ENCODE data around the gene CYB561D1.

The CYB561D1 gene

GRCh38 chr1:109530457-109531087, 36.7 kb downstream of the CYB561D1 start:
- TF ChIP-seq CTCF (IDR thresholded peaks at IDR 0.05; ENCODE audit: low read depth, low read length): no peak
- no peak for DNase-seq (ENCODE audit: extremely low read depth, low read depth)

- DNase-seq (ENCODE audit: extremely low read depth, low read depth): no peak
- no peak for TF ChIP-seq CTCF (IDR thresholded peaks at IDR 0.05; ENCODE audit: low read depth, low read length)
Observed at GRCh38 chr1:109531380-109531779, 37.5 kb downstream of the CYB561D1 start.

GRCh38 chr1:109531826-109532364, 38.0 kb downstream of the CYB561D1 start:
- no peak for DNase-seq (ENCODE audit: extremely low read depth, low read depth)
- TF ChIP-seq CTCF (IDR thresholded peaks at IDR 0.05; ENCODE audit: low read depth, low read length): no peak

- TF ChIP-seq CTCF (IDR thresholded peaks at IDR 0.05; ENCODE audit: low read depth, low read length): peak; percentile 93
- peak; percentile 56 for DNase-seq (ENCODE audit: extremely low read depth, low read depth)
Observed at GRCh38 chr1:109532365-109533136, 38.7 kb downstream of the CYB561D1 start.

- DNase-seq (ENCODE audit: extremely low read depth, low read depth): no peak
- TF ChIP-seq CTCF (IDR thresholded peaks at IDR 0.05; ENCODE audit: low read depth, low read length): no peak
Observed at GRCh38 chr1:109534307-109534858, 40.5 kb downstream of the CYB561D1 start.

- DNase-seq (ENCODE audit: extremely low read depth, low read depth): no peak
- no peak for TF ChIP-seq CTCF (IDR thresholded peaks at IDR 0.05; ENCODE audit: low read depth, low read length)
Observed at GRCh38 chr1:109535481-109535880, 41.6 kb downstream of the CYB561D1 start.

GRCh38 chr1:109535971-109536491, 42.1 kb downstream of the CYB561D1 start:
- no peak for TF ChIP-seq CTCF (IDR thresholded peaks at IDR 0.05; ENCODE audit: low read depth, low read length)
- no peak for DNase-seq (ENCODE audit: extremely low read depth, low read depth)

Measured in AG09319 (cell line).